Memory B cell (primary cell): ENCODE measurements around the gene CALM1.
A peak's percentile ranks its signal among the peaks of the same experiment; 100 is the strongest.

Experiments used
- ATAC-seq: fragments of 150-1000 bp; cut with Tn5 transposase; 2 replicates; pipeline ENCODE4 v1.10.0; 2021; ENCODE audit warnings: low read depth, mild to moderate bottlenecking, moderate library complexity
- DNase-seq, 2 donors: peaks; one replicate each; pipeline ENCODE4 v3.0.0; 2022; ENCODE audit warnings: low spot score in 2 of 2
- H3K27ac Mint-ChIP-seq: one replicate; pipeline ENCODE4 v1.8.0; 2022; ENCODE audit warnings: mild to moderate bottlenecking, moderate library complexity, mixed read lengths
- H3K27me3 Mint-ChIP-seq: one replicate; pipeline ENCODE4 v1.8.0; 2022; ENCODE audit warnings: mixed read lengths
- H3K36me3 Mint-ChIP-seq: one replicate; pipeline ENCODE4 v1.8.0; 2022; ENCODE audit warnings: mild to moderate bottlenecking, mixed read lengths
- H3K4me1 Mint-ChIP-seq: one replicate; pipeline ENCODE4 v1.8.0; 2022; ENCODE audit warnings: mixed read lengths
- H3K4me3 Mint-ChIP-seq: one replicate; pipeline ENCODE4 v1.8.0; 2022; ENCODE audit warnings: mild to moderate bottlenecking, moderate library complexity, mixed read lengths
- H3K9me3 Mint-ChIP-seq: one replicate; pipeline ENCODE4 v1.8.0; 2022; ENCODE audit warnings: mixed read lengths

The CALM1 gene

GRCh38 chr14:90409209-90409730, 12.4 kb downstream of the CALM1 start:
- H3K9me3 Mint-ChIP-seq, result no peaks in the 10 kb centered on the region
- no peak for ATAC-seq
- no peak for DNase-seq
- H3K27me3 Mint-ChIP-seq, result no peaks in the 10 kb centered on the region
- H3K4me3 Mint-ChIP-seq, result no peak overlapping the region
- H3K36me3 Mint-ChIP-seq, result peaks cover 12% of the 10 kb centered on the region
- H3K27ac Mint-ChIP-seq, result peak overlapping the region; percentile 58
- no peaks in the 10 kb centered on the region for H3K4me1 Mint-ChIP-seq

GRCh38 chr14:90412058-90412457, 15.2 kb downstream of the CALM1 start:
- ATAC-seq, result no peak
- Mint-ChIP-seq H3K27me3 (no peaks in the 10 kb centered on the region), H3K4me3 (no peak overlapping the region), H3K9me3 (no peaks in the 10 kb centered on the region), H3K36me3 (no peaks in the 10 kb centered on the region), H3K4me1 (no peaks in the 10 kb centered on the region), H3K27ac (no peak overlapping the region)
- DNase-seq, result no peak

- ATAC-seq, result no peak
- no peaks in the 10 kb centered on the region for H3K9me3 Mint-ChIP-seq
- H3K4me3 Mint-ChIP-seq, result no peak overlapping the region
- H3K27ac Mint-ChIP-seq, result no peak overlapping the region
- H3K36me3 Mint-ChIP-seq, result no peaks in the 10 kb centered on the region
- no peak for DNase-seq
- no peaks in the 10 kb centered on the region for H3K4me1 Mint-ChIP-seq
- no peaks in the 10 kb centered on the region for H3K27me3 Mint-ChIP-seq
Measured at GRCh38 chr14:90416720-90417119, 19.9 kb downstream of the CALM1 start.

GRCh38 chr14:90418053-90418452, 21.2 kb downstream of the CALM1 start:
- H3K9me3 Mint-ChIP-seq, result no peaks in the 10 kb centered on the region
- H3K4me3 Mint-ChIP-seq, result no peak overlapping the region
- ATAC-seq (no peak), DNase-seq (no peak)
- H3K27ac Mint-ChIP-seq, result no peak overlapping the region
- no peaks in the 10 kb centered on the region for H3K4me1 Mint-ChIP-seq
- H3K36me3 Mint-ChIP-seq, result no peaks in the 10 kb centered on the region
- peaks cover 2% of the 10 kb centered on the region for H3K27me3 Mint-ChIP-seq

- Mint-ChIP-seq H3K9me3 (no peaks in the 10 kb centered on the region), H3K27me3 (peaks cover 2% of the 10 kb centered on the region), H3K4me3 (no peak overlapping the region), H3K27ac (no peak overlapping the region), H3K36me3 (no peaks in the 10 kb centered on the region), H3K4me1 (no peaks in the 10 kb centered on the region)
- DNase-seq (no peak), ATAC-seq (no peak)
Measured at GRCh38 chr14:90419200-90419599, 22.4 kb downstream of the CALM1 start.

- Mint-ChIP-seq H3K9me3 (no peaks in the 10 kb centered on the region), H3K4me1 (no peaks in the 10 kb centered on the region), H3K4me3 (no peak overlapping the region), H3K27me3 (peaks cover 2% of the 10 kb centered on the region), H3K27ac (no peak overlapping the region), H3K36me3 (no peaks in the 10 kb centered on the region)
- ATAC-seq (no peak), DNase-seq (no peak)
Measured at GRCh38 chr14:90421001-90421631, 24.3 kb downstream of the CALM1 start.

GRCh38 chr14:90421632-90422020, 24.8 kb downstream of the CALM1 start:
- H3K4me1 Mint-ChIP-seq, result no peaks in the 10 kb centered on the region
- no peak overlapping the region for H3K4me3 Mint-ChIP-seq
- H3K27ac Mint-ChIP-seq, result no peak overlapping the region
- H3K9me3 Mint-ChIP-seq, result no peaks in the 10 kb centered on the region
- DNase-seq (no peak), ATAC-seq (no peak)
- H3K36me3 Mint-ChIP-seq, result no peaks in the 10 kb centered on the region
- H3K27me3 Mint-ChIP-seq, result peaks cover 2% of the 10 kb centered on the region

GRCh38 chr14:90423166-90423565, 26.3 kb downstream of the CALM1 start:
- peaks cover 7% of the 10 kb centered on the region for H3K27me3 Mint-ChIP-seq
- no peaks in the 10 kb centered on the region for H3K36me3 Mint-ChIP-seq
- H3K4me3 Mint-ChIP-seq, result no peak overlapping the region
- no peak overlapping the region for H3K27ac Mint-ChIP-seq
- H3K4me1 Mint-ChIP-seq, result no peaks in the 10 kb centered on the region
- ATAC-seq (no peak), DNase-seq (no peak)
- H3K9me3 Mint-ChIP-seq, result no peaks in the 10 kb centered on the region

- Mint-ChIP-seq H3K9me3 (no peaks in the 10 kb centered on the region), H3K4me1 (no peaks in the 10 kb centered on the region), H3K27me3 (peaks cover 7% of the 10 kb centered on the region), H3K36me3 (no peaks in the 10 kb centered on the region), H3K27ac (no peak overlapping the region), H3K4me3 (no peak overlapping the region)
- no peak for DNase-seq
- no peak for ATAC-seq
Measured at GRCh38 chr14:90424075-90424474, 27.2 kb downstream of the CALM1 start.

- Mint-ChIP-seq H3K36me3 (no peaks in the 10 kb centered on the region), H3K27me3 (peaks cover 10% of the 10 kb centered on the region), H3K4me1 (no peaks in the 10 kb centered on the region), H3K9me3 (no peaks in the 10 kb centered on the region), H3K27ac (no peak overlapping the region), H3K4me3 (no peak overlapping the region)
- DNase-seq (no peak), ATAC-seq (no peak)
Measured at GRCh38 chr14:90424686-90425372, 28.0 kb downstream of the CALM1 start.

GRCh38 chr14:90425373-90425879, 28.6 kb downstream of the CALM1 start:
- Mint-ChIP-seq H3K4me3 (no peak overlapping the region), H3K9me3 (no peaks in the 10 kb centered on the region)
- DNase-seq, result no peak

GRCh38 chr14:90426031-90426540, 29.3 kb downstream of the CALM1 start:
- H3K27ac Mint-ChIP-seq, result no peak overlapping the region
- H3K4me3 Mint-ChIP-seq, result no peak overlapping the region
- H3K27me3 Mint-ChIP-seq, result peaks cover 13% of the 10 kb centered on the region
- ATAC-seq, result no peak
- no peaks in the 10 kb centered on the region for H3K4me1 Mint-ChIP-seq
- H3K9me3 Mint-ChIP-seq, result no peaks in the 10 kb centered on the region
- DNase-seq, result no peak
- H3K36me3 Mint-ChIP-seq, result no peaks in the 10 kb centered on the region

More at GRCh38 chr14:90425373-90425879, 28.6 kb downstream of the CALM1 start:
- no peak for ATAC-seq
- no peaks in the 10 kb centered on the region for H3K4me1 Mint-ChIP-seq
- H3K36me3 Mint-ChIP-seq, result no peaks in the 10 kb centered on the region
- no peak overlapping the region for H3K27ac Mint-ChIP-seq
- H3K27me3 Mint-ChIP-seq, result peaks cover 12% of the 10 kb centered on the region

- ATAC-seq, result no peak
- H3K4me3 Mint-ChIP-seq, result no peak overlapping the region
- peaks cover 13% of the 10 kb centered on the region for H3K27me3 Mint-ChIP-seq
- no peaks in the 10 kb centered on the region for H3K4me1 Mint-ChIP-seq
- H3K9me3 Mint-ChIP-seq, result no peaks in the 10 kb centered on the region
- H3K36me3 Mint-ChIP-seq, result no peaks in the 10 kb centered on the region
- DNase-seq, result no peak
- H3K27ac Mint-ChIP-seq, result no peak overlapping the region
Measured at GRCh38 chr14:90426663-90427062, 29.8 kb downstream of the CALM1 start.

GRCh38 chr14:90427848-90428426, 31.1 kb downstream of the CALM1 start:
- Mint-ChIP-seq H3K36me3 (no peaks in the 10 kb centered on the region), H3K27me3 (peaks cover 12% of the 10 kb centered on the region), H3K27ac (no peak overlapping the region), H3K9me3 (no peaks in the 10 kb centered on the region), H3K4me1 (no peaks in the 10 kb centered on the region), H3K4me3 (no peak overlapping the region)
- ATAC-seq (no peak), DNase-seq (no peak)
